GM21367 (cell line): Measurements from ENCODE around the gene TPSD1.
"Not testable (repeated sequence)": the region's sequence is repeated elsewhere in the genome, so short reads cannot be mapped to it uniquely, and the experiment has no call there.

Experiments used
- ATAC-seq: cut with Tn5 transposase; IDR thresholded peaks from one replicate; pipeline ENCODE4 v1.9.1; 2021; ENCODE audit not compliant: unreplicated experiment

The TPSD1 gene

GRCh38 chr16:1262210-1262845, 6.5 kb downstream of the TPSD1 start:
- ATAC-seq, result no peak

- no peak for ATAC-seq
Measured at GRCh38 chr16:1262846-1263221, 7.0 kb downstream of the TPSD1 start.

GRCh38 chr16:1263591-1264344, 7.9 kb downstream of the TPSD1 start:
- ATAC-seq, result no peak

GRCh38 chr16:1264345-1265089, 8.6 kb downstream of the TPSD1 start:
- ATAC-seq, result no peak

GRCh38 chr16:1265090-1265630, 9.3 kb downstream of the TPSD1 start:
- ATAC-seq, result no peak

GRCh38 chr16:1265826-1266225, 10.0 kb downstream of the TPSD1 start:
- no peak for ATAC-seq

- not testable (repeated sequence) for ATAC-seq
Measured at GRCh38 chr16:1269418-1269817, 13.5 kb downstream of the TPSD1 start.

GRCh38 chr16:1271380-1271723, 15.5 kb downstream of the TPSD1 start:
- ATAC-seq, result no peak

GRCh38 chr16:1271724-1272413, 16.0 kb downstream of the TPSD1 start:
- not testable (repeated sequence) for ATAC-seq

GRCh38 chr16:1272453-1273198, 16.8 kb downstream of the TPSD1 start:
- no peak for ATAC-seq

- no peak for ATAC-seq
Measured at GRCh38 chr16:1273816-1274215, 17.9 kb downstream of the TPSD1 start.

- ATAC-seq, result no peak
Measured at GRCh38 chr16:1274767-1275166, 18.9 kb downstream of the TPSD1 start.

- ATAC-seq, result no peak
Measured at GRCh38 chr16:1275791-1276579, 20.1 kb downstream of the TPSD1 start.

GRCh38 chr16:1276580-1276878, 20.7 kb downstream of the TPSD1 start:
- no peak for ATAC-seq

- ATAC-seq, result no peak
Measured at GRCh38 chr16:1277151-1277598, 21.3 kb downstream of the TPSD1 start.

- no peak for ATAC-seq
Measured at GRCh38 chr16:1277617-1278282, 21.9 kb downstream of the TPSD1 start.

- no peak for ATAC-seq
Measured at GRCh38 chr16:1278477-1278876, 22.6 kb downstream of the TPSD1 start.

- no peak for ATAC-seq
Measured at GRCh38 chr16:1279081-1279944, 23.4 kb downstream of the TPSD1 start.
